CD14-positive monocyte (primary cell): ENCODE data around the gene FAM168A. TPM values are rescaled to one million over a fixed set of nuclear protein-coding genes. Genes with fewer than 3 reads are reported as not detected.

Source experiments
- DNase-seq, 3 donors: peaks; one replicate each; pipeline ENCODE4 v3.0.0-alpha.2; 2011 to 2022
- H2AFZ ChIP-seq: 2 replicates; pipeline ENCODE4 v1.6.0; 2012; ENCODE audit warnings: mild to moderate bottlenecking, low read depth, low read length, inconsistent platforms; ENCODE audit not compliant: insufficient read depth, poor library complexity, severe bottlenecking
- H3K27ac ChIP-seq, 2 donors: 1 replicate in 1 of 2; 2 replicates in 1 of 2; pipeline ENCODE4 v1.5.1; 2012 to 2013; ENCODE audit warnings: low read length in 2 of 2, control low read depth in 1 of 2, inconsistent platforms in 1 of 2, low read depth in 1 of 2, mild to moderate bottlenecking in 1 of 2
- H3K27me3 ChIP-seq, 2 donors: one replicate each; pipeline versions ENCODE4 v1.6.0 to v1.6.1; 2011 to 2013; ENCODE audit warnings: low read length in 2 of 2; ENCODE audit not compliant: control insufficient read depth in 2 of 2, insufficient read depth in 2 of 2
- H3K36me3 ChIP-seq, 2 donors: replicated peaks in 1 of 2; 1 replicate in 1 of 2; 2 replicates in 1 of 2; pipeline versions ENCODE4 v1.5.1 to v1.6.1; 2012 to 2013; ENCODE audit warnings: low read length in 2 of 2, control low read depth in 1 of 2, inconsistent platforms in 1 of 2, mild to moderate bottlenecking in 1 of 2; ENCODE audit not compliant: insufficient read depth in 2 of 2, control insufficient read depth in 1 of 2
- H3K4me1 ChIP-seq, 2 donors: 1 replicate in 1 of 2; 2 replicates in 1 of 2; pipeline versions ENCODE4 v1.5.1 to v1.6.1; 2012 to 2013; ENCODE audit warnings: low read length in 2 of 2, control low read depth in 1 of 2, inconsistent platforms in 1 of 2, mild to moderate bottlenecking in 1 of 2, moderate library complexity in 1 of 2; ENCODE audit not compliant: insufficient read depth in 2 of 2, control insufficient read depth in 1 of 2
- H3K4me2 ChIP-seq: replicated peaks from 2 replicates; pipeline ENCODE3; 2012; ENCODE audit warnings: low read length, moderate library complexity, mild to moderate bottlenecking; ENCODE audit not compliant: poor library complexity, severe bottlenecking; ENCODE audit errors: extremely low read depth
- H3K4me3 ChIP-seq, 3 experiments: fragments of 200-600 bp in 1 of 3; sonication (generic) in 1 of 3; replicated peaks in 1 of 3; 1 replicate in 2 of 3; 2 replicates in 1 of 3; pipeline ENCODE4 v1.5.1; 2011 to 2013; ENCODE audit warnings: low read length in 3 of 3, mild to moderate bottlenecking in 3 of 3, control low read depth in 2 of 3, low read depth in 2 of 3, inconsistent platforms in 1 of 3, moderate library complexity in 1 of 3
- H3K79me2 ChIP-seq: 2 replicates; pipeline ENCODE4 v1.6.0; 2012; ENCODE audit warnings: mild to moderate bottlenecking, control low read depth, inconsistent platforms, low read length, moderate library complexity; ENCODE audit not compliant: insufficient read depth
- H3K9ac ChIP-seq: 2 replicates; pipeline ENCODE4 v1.6.0; 2017; ENCODE audit warnings: low read length, mild to moderate bottlenecking; ENCODE audit not compliant: insufficient read depth, poor library complexity, severe bottlenecking
- H3K9me3 ChIP-seq, 2 donors: replicated peaks in 1 of 2; 1 replicate in 1 of 2; 2 replicates in 1 of 2; pipeline versions ENCODE4 v1.5.1 to v1.6.1; 2012 to 2013; ENCODE audit warnings: low read length in 2 of 2, control low read depth in 1 of 2; ENCODE audit not compliant: control insufficient read depth in 1 of 2, insufficient read depth in 1 of 2
- H4K20me1 ChIP-seq: 2 replicates; pipeline ENCODE4 v1.6.0; 2012; ENCODE audit warnings: mild to moderate bottlenecking, low read length, control low read depth, moderate library complexity; ENCODE audit not compliant: insufficient read depth
- H3K27ac Mint-ChIP-seq, 7 donors: one replicate each; pipeline ENCODE4 v1.8.0; 2020; ENCODE audit warnings: mild to moderate bottlenecking in 7 of 7, mixed read lengths in 7 of 7, moderate library complexity in 6 of 7, inconsistent platforms in 2 of 7
- H3K27me3 Mint-ChIP-seq, 3 donors: one replicate each; pipeline ENCODE4 v1.8.0; 2021 to 2022; ENCODE audit warnings: low read depth in 3 of 3, mild to moderate bottlenecking in 3 of 3, mixed read lengths in 3 of 3, moderate library complexity in 3 of 3, inconsistent platforms in 1 of 3
- H3K36me3 Mint-ChIP-seq, 2 donors: one replicate each; pipeline ENCODE4 v1.8.0; 2020; ENCODE audit warnings: mixed read lengths in 2 of 2, inconsistent platforms in 1 of 2, mild to moderate bottlenecking in 1 of 2
- H3K4me1 Mint-ChIP-seq: one replicate; pipeline ENCODE4 v1.8.0; 2020; ENCODE audit warnings: mild to moderate bottlenecking, mixed read lengths
- H3K4me3 Mint-ChIP-seq, 2 donors: one replicate each; pipeline ENCODE4 v1.8.0; 2020; ENCODE audit warnings: mild to moderate bottlenecking in 2 of 2, mixed read lengths in 2 of 2, moderate library complexity in 1 of 2
- H3K9me3 Mint-ChIP-seq, 7 donors: one replicate each; pipeline ENCODE4 v1.8.0; 2020 to 2022; ENCODE audit warnings: mixed read lengths in 7 of 7, mild to moderate bottlenecking in 6 of 7, moderate library complexity in 6 of 7, inconsistent platforms in 2 of 7
- WGBS: methylation state at CpG from one replicate; pipeline ENCODE4 v1.1.5; 2013; ENCODE audit warnings: missing lambda C conversion rate; ENCODE audit not compliant: insufficient coverage; 5-methylcytosine and 5-hydroxymethylcytosine counted together
- intact Hi-C, 2 donors: fragments of 100-400 bp; cut with micrococcal nuclease; formaldehyde crosslinking; loops; one replicate each; pipeline versions ENCODE4 v1.15.0 to v1.15.1; 2023
- polyA plus RNA-seq, 3 donors: library from polyadenylated mRNA; depleted of rRNA in 1 of 3; unstranded in 2 of 3; stranded (reverse) in 1 of 3; fragments of 300-500 nt in 2 of 3; fragments of >200 nt in 1 of 3; fragmentation: Illumina TruSeq in 2 of 3; gene quantifications; 1 replicate in 2 of 3; 2 replicates in 1 of 3; pipeline ENCODE4 v1.2.3, GENCODE V29; 2012 to 2021
- TF ChIP-seq, protein P1 (sequence below): fragments of 200-600 bp; IDR thresholded peaks from one replicate; pipeline ENCODE4 v1.8.0; 2022; ENCODE audit warnings: antibody characterized with exemption, mild to moderate bottlenecking

FAM168A gene
- polyA plus RNA-seq, 3 donors, result 1.4 to 13.3 (median 2.1) TPM

DNA sequence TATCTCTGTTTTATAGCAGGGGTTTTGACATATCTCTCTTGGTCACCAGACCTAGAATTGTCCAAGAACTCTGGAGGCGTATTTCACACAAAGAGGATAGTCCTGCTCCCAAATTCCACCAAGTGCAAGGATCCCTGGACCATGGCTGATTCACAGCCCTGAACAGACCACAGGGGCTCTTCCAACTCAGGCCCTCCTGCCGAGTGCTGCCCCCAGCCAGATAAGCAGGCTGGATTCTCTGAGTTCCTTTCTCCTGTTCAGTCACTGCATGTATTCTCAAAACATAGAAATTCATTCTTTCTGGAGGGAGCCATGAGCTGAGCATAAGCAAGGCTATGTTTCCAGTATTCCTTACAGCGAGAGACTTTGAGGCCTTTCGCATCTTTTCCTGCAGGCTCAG lies 35.1 kb upstream of the FAM168A start:
- H3K4me1 Mint-ChIP-seq, result peaks cover 12% of the 10 kb centered on the region
- peaks cover 0 to 4% of the 10 kb centered on the region in 2 donors for H3K9me3 ChIP-seq
- no peaks in the 10 kb centered on the region for H4K20me1 ChIP-seq
- H3K9me3 Mint-ChIP-seq, result peaks cover 0 to 8% (median 4%) of the 10 kb centered on the region in 7 donors
- H3K27me3 ChIP-seq, result no peaks in the 10 kb centered on the region
- 100% methylated on average over 4 of the region's 4 CpGs for WGBS
- H3K27me3 Mint-ChIP-seq, result peaks cover 1 to 4% (median 1%) of the 10 kb centered on the region in 3 donors
- H3K4me2 ChIP-seq, result no peak overlapping the region
- TF ChIP-seq, protein P1, sequence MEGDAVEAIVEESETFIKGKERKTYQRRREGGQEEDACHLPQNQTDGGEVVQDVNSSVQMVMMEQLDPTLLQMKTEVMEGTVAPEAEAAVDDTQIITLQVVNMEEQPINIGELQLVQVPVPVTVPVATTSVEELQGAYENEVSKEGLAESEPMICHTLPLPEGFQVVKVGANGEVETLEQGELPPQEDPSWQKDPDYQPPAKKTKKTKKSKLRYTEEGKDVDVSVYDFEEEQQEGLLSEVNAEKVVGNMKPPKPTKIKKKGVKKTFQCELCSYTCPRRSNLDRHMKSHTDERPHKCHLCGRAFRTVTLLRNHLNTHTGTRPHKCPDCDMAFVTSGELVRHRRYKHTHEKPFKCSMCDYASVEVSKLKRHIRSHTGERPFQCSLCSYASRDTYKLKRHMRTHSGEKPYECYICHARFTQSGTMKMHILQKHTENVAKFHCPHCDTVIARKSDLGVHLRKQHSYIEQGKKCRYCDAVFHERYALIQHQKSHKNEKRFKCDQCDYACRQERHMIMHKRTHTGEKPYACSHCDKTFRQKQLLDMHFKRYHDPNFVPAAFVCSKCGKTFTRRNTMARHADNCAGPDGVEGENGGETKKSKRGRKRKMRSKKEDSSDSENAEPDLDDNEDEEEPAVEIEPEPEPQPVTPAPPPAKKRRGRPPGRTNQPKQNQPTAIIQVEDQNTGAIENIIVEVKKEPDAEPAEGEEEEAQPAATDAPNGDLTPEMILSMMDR, result no peak
- H3K79me2 ChIP-seq, result no peaks in the 10 kb centered on the region
- no peak overlapping the region for H2AFZ ChIP-seq
- H3K4me3 Mint-ChIP-seq, result no peak overlapping the region
- no peak overlapping the region for H3K9ac ChIP-seq
- DNase-seq, result no peak
- no peak overlapping the region for H3K27ac Mint-ChIP-seq
- intact Hi-C loops, result no loop called here
- H3K27ac ChIP-seq, result no peak overlapping the region
- H3K4me1 ChIP-seq, result no peaks in the 10 kb centered on the region
- no peaks in the 10 kb centered on the region for H3K36me3 Mint-ChIP-seq
- H3K36me3 ChIP-seq, result no peaks in the 10 kb centered on the region
- no peak overlapping the region for H3K4me3 ChIP-seq

DNA sequence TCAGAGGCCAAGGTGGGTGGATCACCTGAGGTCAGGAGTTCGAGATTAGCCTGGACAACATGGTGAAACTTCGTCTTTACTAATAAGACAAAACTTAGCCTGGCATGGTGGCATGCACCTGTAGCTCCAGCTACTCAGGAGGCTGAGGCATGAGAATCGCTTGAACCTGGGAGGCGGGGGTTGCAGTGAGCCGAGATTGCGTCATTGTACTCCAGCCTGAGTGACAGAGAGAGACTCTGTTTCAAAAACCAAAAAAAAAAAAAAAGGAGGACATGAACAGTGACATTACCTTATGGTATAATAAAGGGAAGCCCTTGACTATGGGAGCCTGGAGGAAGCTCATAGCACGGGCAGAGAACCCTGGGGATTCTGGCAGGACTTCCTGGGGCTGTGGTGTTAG lies 32.0 kb upstream of the FAM168A start:
- H3K4me3 Mint-ChIP-seq, result no peak overlapping the region
- H3K27ac Mint-ChIP-seq, result peak overlapping the region in 2 of 7 donors; percentile 5 to 40
- TF ChIP-seq, protein P1, result no peak
- H3K27me3 Mint-ChIP-seq, result peaks cover 1 to 5% (median 2%) of the 10 kb centered on the region in 3 donors
- peaks cover 0 to 4% of the 10 kb centered on the region in 2 donors for H3K9me3 ChIP-seq
- H3K4me1 Mint-ChIP-seq, result peaks cover 17% of the 10 kb centered on the region
- no peaks in the 10 kb centered on the region for H3K36me3 ChIP-seq
- peaks cover 0 to 8% (median 4%) of the 10 kb centered on the region in 7 donors for H3K9me3 Mint-ChIP-seq
- DNase-seq, result no peak
- H3K27me3 ChIP-seq, result no peaks in the 10 kb centered on the region
- no peak overlapping the region for H3K9ac ChIP-seq
- no peak overlapping the region for H3K4me2 ChIP-seq
- H4K20me1 ChIP-seq, result no peaks in the 10 kb centered on the region
- no peak overlapping the region for H3K27ac ChIP-seq
- no peaks in the 10 kb centered on the region for H3K79me2 ChIP-seq
- H2AFZ ChIP-seq, result no peak overlapping the region
- no peaks in the 10 kb centered on the region for H3K36me3 Mint-ChIP-seq
- H3K4me1 ChIP-seq, result peaks cover 11 to 12% of the 10 kb centered on the region in 2 donors
- 62% methylated on average over 4 of the region's 7 CpGs for WGBS
- intact Hi-C loops, result no loop called here
- no peak overlapping the region for H3K4me3 ChIP-seq
